WTC11 (cell line): ENCODE data around the gene RNF39. TPM values are rescaled to one million over a fixed set of nuclear protein-coding genes. Genes with fewer than 3 reads are reported as not detected.

Experiments
- ATAC-seq: fragments of 200-7000 bp; cut with Tn5 transposase; 2 replicates; pipeline ENCODE4 v1.10.0; 2021; ENCODE audit warnings: mild to moderate bottlenecking, moderate library complexity
- CTCF ChIA-PET: fragments of 300-600 bp; sonication (Branson Sonifier 250); formaldehyde crosslinking; loops from one replicate; lab custom pipeline; 2021; ENCODE audit warnings: antibody characterized with exemption; lab: Charles Lee
- POLR2A ChIA-PET: fragments of 350-600 bp; sonication (Branson Sonifier 250); formaldehyde crosslinking; loops from one replicate; lab custom pipeline; 2021; ENCODE audit warnings: antibody characterized with exemption; lab: Charles Lee
- DNase-seq: peaks from one replicate; pipeline ENCODE4 v3.0.0; 2021; ENCODE audit warnings: low spot score
- H3K27ac Mint-ChIP-seq: 2 replicates; pipeline ENCODE4 v1.8.0; 2021; ENCODE audit warnings: mixed read lengths
- H3K27me3 Mint-ChIP-seq: 2 replicates; pipeline ENCODE4 v1.8.0; 2021; ENCODE audit warnings: low read depth, mild to moderate bottlenecking, moderate library complexity, mixed read lengths
- H3K36me3 Mint-ChIP-seq: 2 replicates; pipeline ENCODE4 v1.8.0; 2021; ENCODE audit warnings: mixed read lengths
- H3K4me1 Mint-ChIP-seq: 2 replicates; pipeline ENCODE4 v1.8.0; 2022; ENCODE audit warnings: mixed read lengths
- H3K4me3 Mint-ChIP-seq: 2 replicates; pipeline ENCODE4 v1.8.0; 2021; ENCODE audit warnings: mild to moderate bottlenecking, moderate library complexity, mixed read lengths
- H3K9me3 Mint-ChIP-seq: 2 replicates; pipeline ENCODE4 v1.8.0; 2021; ENCODE audit warnings: mixed read lengths
- GABPB1 ChIP-seq: sonication (generic); formaldehyde crosslinking; IDR thresholded peaks from 2 replicates; pipeline ENCODE4 v1.8.1; 2023; ENCODE audit warnings: mild to moderate bottlenecking, missing genetic modification reagents
- GRHL2 ChIP-seq: fragments of 250-450 bp; sonication (Bioruptor Pico); IDR thresholded peaks from 2 replicates; pipeline ENCODE4 v1.8.0; 2022; ENCODE audit warnings: mild to moderate bottlenecking, moderate library complexity; ENCODE audit not compliant: insufficient replicate concordance, severe bottlenecking
- GTF2I ChIP-seq: fragments of 250-450 bp; sonication (Bioruptor Pico); conservative IDR thresholded peaks from 2 replicates; pipeline ENCODE4 v1.4.0; 2021; ENCODE audit warnings: mild to moderate bottlenecking
- MXD4 ChIP-seq: fragments of 250-450 bp; sonication (Bioruptor Pico); IDR thresholded peaks from 2 replicates; pipeline ENCODE4 v1.8.0; 2021; ENCODE audit warnings: mild to moderate bottlenecking, moderate library complexity, borderline replicate concordance
- NFYB ChIP-seq: sonication (generic); formaldehyde crosslinking; conservative IDR thresholded peaks from 2 replicates; pipeline ENCODE4 v1.8.0; 2022; ENCODE audit warnings: low read depth, missing genetic modification reagents
- NR1H2 ChIP-seq: sonication (generic); formaldehyde crosslinking; IDR thresholded peaks from 2 replicates; pipeline ENCODE4 v1.9.0; 2021; ENCODE audit warnings: mild to moderate bottlenecking, moderate library complexity, missing genetic modification reagents
- NR2C2 ChIP-seq: sonication (generic); formaldehyde crosslinking; IDR thresholded peaks from 2 replicates; pipeline ENCODE4 v1.8.0; 2022; ENCODE audit warnings: mild to moderate bottlenecking, missing genetic modification reagents
- OVOL2 ChIP-seq: fragments of 250-450 bp; sonication (Bioruptor Pico); IDR thresholded peaks from 2 replicates; pipeline ENCODE4 v1.9.0; 2021; ENCODE audit warnings: mild to moderate bottlenecking, borderline replicate concordance
- TCF7 ChIP-seq: sonication (generic); formaldehyde crosslinking; IDR thresholded peaks from 2 replicates; pipeline ENCODE4 v1.8.0; 2022; ENCODE audit warnings: mild to moderate bottlenecking, low read depth, missing genetic modification reagents, moderate library complexity
- TEAD1 ChIP-seq: sonication (generic); formaldehyde crosslinking; IDR thresholded peaks from 2 replicates; pipeline ENCODE4 v1.8.0; 2022; ENCODE audit warnings: mild to moderate bottlenecking, missing genetic modification reagents
- ZNF138 ChIP-seq: sonication (generic); formaldehyde crosslinking; conservative IDR thresholded peaks from 2 replicates; pipeline ENCODE4 v1.8.1; 2022; ENCODE audit warnings: mild to moderate bottlenecking, moderate library complexity, missing genetic modification reagents
- ZNF232 ChIP-seq: sonication (generic); formaldehyde crosslinking; IDR thresholded peaks from 2 replicates; pipeline ENCODE4 v1.8.0; 2022; ENCODE audit warnings: mild to moderate bottlenecking, missing genetic modification reagents
- ZNF423 ChIP-seq: fragments of 250-450 bp; sonication (Bioruptor Pico); IDR thresholded peaks from 2 replicates; pipeline ENCODE4 v2.1.2; 2022; ENCODE audit warnings: mild to moderate bottlenecking, moderate library complexity
- total RNA-seq: library from RNA; stranded (reverse); gene quantifications from 3 replicates; pipeline ENCODE4 v1.2.3, GENCODE V29; 2021
- TF ChIP-seq, protein P1 (sequence below): sonication (generic); formaldehyde crosslinking; IDR thresholded peaks from 2 replicates; pipeline ENCODE4 v1.8.0; 2023; ENCODE audit warnings: mild to moderate bottlenecking, missing genetic modification reagents
- TF ChIP-seq, protein P2 (sequence below): sonication (generic); formaldehyde crosslinking; IDR thresholded peaks from 2 replicates; pipeline ENCODE4 v1.8.0; 2022; ENCODE audit warnings: mild to moderate bottlenecking, missing genetic modification reagents
- TF ChIP-seq, protein P3 (sequence below): fragments of 250-450 bp; sonication (Bioruptor Pico); IDR thresholded peaks from 2 replicates; pipeline ENCODE4 v1.9.0; 2021; ENCODE audit warnings: mild to moderate bottlenecking
- TF ChIP-seq, protein P4 (sequence below): sonication (generic); formaldehyde crosslinking; IDR thresholded peaks from 2 replicates; pipeline ENCODE4 v1.8.0; 2022; ENCODE audit warnings: mild to moderate bottlenecking, missing genetic modification reagents
- TF ChIP-seq, protein P5 (sequence below): sonication (generic); formaldehyde crosslinking; IDR thresholded peaks from 2 replicates; pipeline ENCODE4 v1.8.1; 2023; ENCODE audit warnings: mild to moderate bottlenecking, missing genetic modification reagents, moderate library complexity
- TF ChIP-seq, protein P6 (sequence below): sonication (generic); formaldehyde crosslinking; IDR thresholded peaks from 2 replicates; pipeline ENCODE4 v1.8.1; 2023; ENCODE audit warnings: mild to moderate bottlenecking, missing genetic modification reagents

The RNF39 gene
- total RNA-seq, 1 experiment from 2014 or later = 5.1 TPM

DNA sequence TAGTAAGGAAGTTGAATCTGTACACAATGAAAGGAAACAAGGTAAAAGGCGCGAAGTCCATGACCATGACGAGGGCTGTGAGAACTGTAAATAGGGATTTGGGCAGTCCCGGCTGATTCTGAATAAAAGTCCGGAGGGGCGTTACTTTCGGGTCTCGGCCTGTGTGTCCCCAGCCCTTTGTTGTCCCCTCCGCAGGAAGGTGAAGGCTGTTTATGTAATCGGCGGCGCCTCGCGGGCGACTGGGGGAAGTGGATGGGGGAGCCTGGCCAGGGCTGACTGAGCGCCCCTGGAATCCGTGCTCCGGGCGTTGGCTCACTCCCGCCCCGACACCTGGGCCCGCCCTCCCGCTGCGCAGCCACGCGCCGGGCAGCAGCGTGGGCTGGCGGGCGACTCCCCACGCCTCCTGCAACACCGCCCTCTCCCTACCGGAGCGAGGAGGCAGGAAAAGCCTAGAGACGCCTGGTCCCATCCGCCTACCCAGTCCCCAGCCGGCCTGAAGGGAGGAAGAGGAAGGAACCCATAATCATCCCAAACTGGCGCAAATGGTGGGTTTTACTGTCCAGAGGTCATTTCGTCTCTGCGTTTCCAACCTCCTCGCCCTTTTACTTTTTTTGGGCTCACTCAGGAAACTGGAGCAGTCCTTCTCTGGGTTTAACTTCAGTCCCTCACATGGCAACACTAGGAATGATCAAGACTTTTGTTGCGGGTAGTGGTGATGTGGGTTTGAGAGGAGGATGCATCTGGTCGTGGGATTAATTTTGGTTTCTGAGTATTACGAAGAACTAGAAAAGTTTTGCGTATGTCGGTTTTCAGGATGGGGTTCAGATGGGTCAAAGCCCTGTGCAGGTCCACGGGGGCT, 25.2 kb upstream of the RNF39 start (continued):
- TF ChIP-seq, protein P1, sequence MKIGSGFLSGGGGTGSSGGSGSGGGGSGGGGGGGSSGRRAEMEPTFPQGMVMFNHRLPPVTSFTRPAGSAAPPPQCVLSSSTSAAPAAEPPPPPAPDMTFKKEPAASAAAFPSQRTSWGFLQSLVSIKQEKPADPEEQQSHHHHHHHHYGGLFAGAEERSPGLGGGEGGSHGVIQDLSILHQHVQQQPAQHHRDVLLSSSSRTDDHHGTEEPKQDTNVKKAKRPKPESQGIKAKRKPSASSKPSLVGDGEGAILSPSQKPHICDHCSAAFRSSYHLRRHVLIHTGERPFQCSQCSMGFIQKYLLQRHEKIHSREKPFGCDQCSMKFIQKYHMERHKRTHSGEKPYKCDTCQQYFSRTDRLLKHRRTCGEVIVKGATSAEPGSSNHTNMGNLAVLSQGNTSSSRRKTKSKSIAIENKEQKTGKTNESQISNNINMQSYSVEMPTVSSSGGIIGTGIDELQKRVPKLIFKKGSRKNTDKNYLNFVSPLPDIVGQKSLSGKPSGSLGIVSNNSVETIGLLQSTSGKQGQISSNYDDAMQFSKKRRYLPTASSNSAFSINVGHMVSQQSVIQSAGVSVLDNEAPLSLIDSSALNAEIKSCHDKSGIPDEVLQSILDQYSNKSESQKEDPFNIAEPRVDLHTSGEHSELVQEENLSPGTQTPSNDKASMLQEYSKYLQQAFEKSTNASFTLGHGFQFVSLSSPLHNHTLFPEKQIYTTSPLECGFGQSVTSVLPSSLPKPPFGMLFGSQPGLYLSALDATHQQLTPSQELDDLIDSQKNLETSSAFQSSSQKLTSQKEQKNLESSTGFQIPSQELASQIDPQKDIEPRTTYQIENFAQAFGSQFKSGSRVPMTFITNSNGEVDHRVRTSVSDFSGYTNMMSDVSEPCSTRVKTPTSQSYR = no peak

DNA sequence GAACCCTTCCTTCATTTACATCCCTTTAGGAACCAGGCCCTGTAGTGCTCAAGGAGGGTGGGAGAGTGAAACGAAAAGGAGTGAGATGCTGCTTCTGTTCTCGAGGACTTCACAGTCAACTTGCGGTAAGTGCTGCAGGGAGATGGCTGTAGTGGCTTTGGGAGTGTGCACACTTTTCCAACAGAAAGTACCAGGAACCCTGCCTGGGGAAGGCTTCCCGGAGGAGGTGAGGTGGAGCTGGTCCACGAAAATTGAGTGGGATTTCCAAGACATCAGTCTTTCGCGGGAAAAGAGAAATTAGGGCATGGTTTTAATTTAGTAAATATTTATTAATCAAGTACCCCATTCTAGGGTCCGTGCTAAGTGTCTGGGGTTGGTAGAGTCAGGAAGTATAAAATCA, 24.6 kb upstream of the RNF39 start:
- ATAC-seq = no peak
- H3K27ac Mint-ChIP-seq = no peak overlapping the region
- ChIA-PET POLR2A (no interaction called here), CTCF (interaction anchor here (0.6 to 1.5 kb wide), 4 partner anchors 24 to 31 kb away, joined by 3 to 10 read pairs (median 4); partner anchors contain the start of gene RNF39)
- H3K36me3 Mint-ChIP-seq = no peaks in the 10 kb centered on the region
- no peak for TF ChIP-seq NFYB
- no peak for TF ChIP-seq ZNF232 (CRISPR knock-in tag)
- TF ChIP-seq ZNF423 (CRISPR knock-in tag) = no peak
- TF ChIP-seq OVOL2 = no peak
- TF ChIP-seq, protein P2, sequence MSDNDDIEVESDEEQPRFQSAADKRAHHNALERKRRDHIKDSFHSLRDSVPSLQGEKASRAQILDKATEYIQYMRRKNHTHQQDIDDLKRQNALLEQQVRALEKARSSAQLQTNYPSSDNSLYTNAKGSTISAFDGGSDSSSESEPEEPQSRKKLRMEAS (CRISPR knock-in tag) = no peak
- TF ChIP-seq ZNF138 = no peak
- no peak for TF ChIP-seq NR2C2
- no peak for TF ChIP-seq GABPB1 (CRISPR knock-in tag)
- no peak for TF ChIP-seq MXD4 (CRISPR knock-in tag)
- TF ChIP-seq, protein P3, sequence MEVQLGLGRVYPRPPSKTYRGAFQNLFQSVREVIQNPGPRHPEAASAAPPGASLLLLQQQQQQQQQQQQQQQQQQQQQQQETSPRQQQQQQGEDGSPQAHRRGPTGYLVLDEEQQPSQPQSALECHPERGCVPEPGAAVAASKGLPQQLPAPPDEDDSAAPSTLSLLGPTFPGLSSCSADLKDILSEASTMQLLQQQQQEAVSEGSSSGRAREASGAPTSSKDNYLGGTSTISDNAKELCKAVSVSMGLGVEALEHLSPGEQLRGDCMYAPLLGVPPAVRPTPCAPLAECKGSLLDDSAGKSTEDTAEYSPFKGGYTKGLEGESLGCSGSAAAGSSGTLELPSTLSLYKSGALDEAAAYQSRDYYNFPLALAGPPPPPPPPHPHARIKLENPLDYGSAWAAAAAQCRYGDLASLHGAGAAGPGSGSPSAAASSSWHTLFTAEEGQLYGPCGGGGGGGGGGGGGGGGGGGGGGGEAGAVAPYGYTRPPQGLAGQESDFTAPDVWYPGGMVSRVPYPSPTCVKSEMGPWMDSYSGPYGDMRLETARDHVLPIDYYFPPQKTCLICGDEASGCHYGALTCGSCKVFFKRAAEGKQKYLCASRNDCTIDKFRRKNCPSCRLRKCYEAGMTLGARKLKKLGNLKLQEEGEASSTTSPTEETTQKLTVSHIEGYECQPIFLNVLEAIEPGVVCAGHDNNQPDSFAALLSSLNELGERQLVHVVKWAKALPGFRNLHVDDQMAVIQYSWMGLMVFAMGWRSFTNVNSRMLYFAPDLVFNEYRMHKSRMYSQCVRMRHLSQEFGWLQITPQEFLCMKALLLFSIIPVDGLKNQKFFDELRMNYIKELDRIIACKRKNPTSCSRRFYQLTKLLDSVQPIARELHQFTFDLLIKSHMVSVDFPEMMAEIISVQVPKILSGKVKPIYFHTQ (CRISPR knock-in tag) = no peak
- TF ChIP-seq, protein P4, sequence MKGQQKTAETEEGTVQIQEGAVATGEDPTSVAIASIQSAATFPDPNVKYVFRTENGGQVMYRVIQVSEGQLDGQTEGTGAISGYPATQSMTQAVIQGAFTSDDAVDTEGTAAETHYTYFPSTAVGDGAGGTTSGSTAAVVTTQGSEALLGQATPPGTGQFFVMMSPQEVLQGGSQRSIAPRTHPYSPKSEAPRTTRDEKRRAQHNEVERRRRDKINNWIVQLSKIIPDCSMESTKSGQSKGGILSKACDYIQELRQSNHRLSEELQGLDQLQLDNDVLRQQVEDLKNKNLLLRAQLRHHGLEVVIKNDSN (CRISPR knock-in tag) = no peak
- TF ChIP-seq TCF7 (CRISPR knock-in tag) = no peak
- TF ChIP-seq GTF2I = no peak
- no peak for TF ChIP-seq TEAD1
- TF ChIP-seq NR1H2 (CRISPR knock-in tag) = no peak
- TF ChIP-seq, protein P5, sequence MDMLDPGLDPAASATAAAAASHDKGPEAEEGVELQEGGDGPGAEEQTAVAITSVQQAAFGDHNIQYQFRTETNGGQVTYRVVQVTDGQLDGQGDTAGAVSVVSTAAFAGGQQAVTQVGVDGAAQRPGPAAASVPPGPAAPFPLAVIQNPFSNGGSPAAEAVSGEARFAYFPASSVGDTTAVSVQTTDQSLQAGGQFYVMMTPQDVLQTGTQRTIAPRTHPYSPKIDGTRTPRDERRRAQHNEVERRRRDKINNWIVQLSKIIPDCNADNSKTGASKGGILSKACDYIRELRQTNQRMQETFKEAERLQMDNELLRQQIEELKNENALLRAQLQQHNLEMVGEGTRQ (CRISPR knock-in tag) = no peak
- TF ChIP-seq, protein P6, sequence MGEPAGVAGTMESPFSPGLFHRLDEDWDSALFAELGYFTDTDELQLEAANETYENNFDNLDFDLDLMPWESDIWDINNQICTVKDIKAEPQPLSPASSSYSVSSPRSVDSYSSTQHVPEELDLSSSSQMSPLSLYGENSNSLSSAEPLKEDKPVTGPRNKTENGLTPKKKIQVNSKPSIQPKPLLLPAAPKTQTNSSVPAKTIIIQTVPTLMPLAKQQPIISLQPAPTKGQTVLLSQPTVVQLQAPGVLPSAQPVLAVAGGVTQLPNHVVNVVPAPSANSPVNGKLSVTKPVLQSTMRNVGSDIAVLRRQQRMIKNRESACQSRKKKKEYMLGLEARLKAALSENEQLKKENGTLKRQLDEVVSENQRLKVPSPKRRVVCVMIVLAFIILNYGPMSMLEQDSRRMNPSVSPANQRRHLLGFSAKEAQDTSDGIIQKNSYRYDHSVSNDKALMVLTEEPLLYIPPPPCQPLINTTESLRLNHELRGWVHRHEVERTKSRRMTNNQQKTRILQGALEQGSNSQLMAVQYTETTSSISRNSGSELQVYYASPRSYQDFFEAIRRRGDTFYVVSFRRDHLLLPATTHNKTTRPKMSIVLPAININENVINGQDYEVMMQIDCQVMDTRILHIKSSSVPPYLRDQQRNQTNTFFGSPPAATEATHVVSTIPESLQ (CRISPR knock-in tag) = no peak
- TF ChIP-seq GRHL2 (CRISPR knock-in tag) = no peak
- TF ChIP-seq, all 79 proteins: peak for 0
- no peak for DNase-seq
- no peaks in the 10 kb centered on the region for H3K9me3 Mint-ChIP-seq
- H3K4me3 Mint-ChIP-seq = peak overlapping the region; percentile 80
- peaks cover 30% of the 10 kb centered on the region for H3K4me1 Mint-ChIP-seq
- H3K27me3 Mint-ChIP-seq = peaks cover 93% of the 10 kb centered on the region
